ENCODE data around the gene OGFR.

GRCh38 chr20:62831361-62831788 lies 26.7 kb downstream of the OGFR start:
- no peak for TF ChIP-seq CTCF (optimal IDR thresholded peaks at IDR 0.05 in 1 of 3, IDR thresholded peaks at IDR 0.05 in 1 of 3, conservative IDR thresholded peaks at IDR 0.05 in 1 of 3; ENCODE audit: extremely low read depth in 1 of 3, insufficient read depth in 2 of 3, low read length in 3 of 3)
- TF ChIP-seq EZH2 (IDR thresholded peaks at IDR 0.05; ENCODE audit: low read length): no peak

All from keratinocyte (primary cell).